GM19023 (cell line): ENCODE data around the gene SIK2.
"Not testable (repeated sequence)": the region's sequence is repeated elsewhere in the genome, so short reads cannot be mapped to it uniquely, and the experiment has no call there.

Source experiments
- ATAC-seq: cut with Tn5 transposase; IDR thresholded peaks from one replicate; pipeline ENCODE4 v1.9.1; 2021; ENCODE audit warnings: mild to moderate bottlenecking, moderate library complexity; ENCODE audit not compliant: unreplicated experiment

The SIK2 gene

DNA sequence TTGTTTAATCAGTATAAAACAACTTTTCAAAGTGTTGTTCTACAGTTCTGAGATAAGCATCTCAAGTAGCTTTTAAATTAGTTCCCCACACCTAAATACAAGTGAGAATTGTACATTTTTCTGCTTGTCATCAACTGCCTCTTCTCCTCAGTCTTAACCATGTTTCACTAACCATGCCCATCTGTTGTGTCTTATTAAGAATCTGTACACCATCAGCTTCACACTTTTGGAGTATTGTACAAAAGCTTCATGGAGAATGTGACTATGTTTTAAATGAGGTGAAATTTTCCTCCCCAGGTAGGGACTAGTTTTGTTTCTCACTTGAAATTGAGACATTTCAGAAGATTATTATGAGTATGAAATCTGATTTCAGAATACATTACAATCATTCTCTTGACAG lies 52.4 kb downstream of the SIK2 start:
- ATAC-seq, result no peak

DNA sequence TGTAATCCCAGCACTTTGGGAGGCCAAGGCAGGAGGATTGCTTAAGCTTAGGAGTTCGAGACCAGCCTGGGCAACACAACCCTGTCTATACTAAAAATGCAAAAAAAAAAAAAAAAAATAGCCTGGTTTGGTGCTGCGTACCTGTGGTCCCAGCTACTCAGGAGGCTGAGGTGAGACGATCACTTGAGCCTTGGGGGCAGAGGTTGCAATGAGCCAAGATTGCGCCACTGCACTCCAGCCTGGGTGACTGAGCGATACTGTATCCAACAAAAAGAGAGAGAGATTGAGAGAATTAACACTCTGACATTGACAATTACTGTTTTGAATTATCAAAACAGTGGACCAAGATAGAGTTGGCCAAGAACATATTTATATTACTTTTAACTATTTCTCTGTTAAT lies 53.7 kb downstream of the SIK2 start:
- no peak for ATAC-seq

DNA sequence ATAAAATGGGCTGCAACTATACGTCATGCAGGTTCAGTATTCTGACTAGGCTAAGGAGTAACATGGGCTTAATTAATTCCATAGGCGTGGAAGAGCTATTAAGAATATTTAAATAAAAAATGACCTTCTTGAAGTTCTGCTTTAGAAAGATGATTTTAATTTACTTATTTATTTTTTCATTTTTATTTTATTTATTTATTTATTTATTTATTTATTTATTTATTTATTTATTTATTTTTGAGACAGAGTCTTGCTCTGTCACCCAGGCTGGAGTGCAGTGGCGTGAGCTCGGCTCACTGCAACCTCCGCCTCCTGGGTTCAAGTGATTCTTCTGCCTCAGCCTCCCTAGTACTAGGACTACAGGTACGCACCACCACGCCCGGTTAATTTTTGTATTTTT lies 55.7 kb downstream of the SIK2 start:
- not testable (repeated sequence) for ATAC-seq

DNA sequence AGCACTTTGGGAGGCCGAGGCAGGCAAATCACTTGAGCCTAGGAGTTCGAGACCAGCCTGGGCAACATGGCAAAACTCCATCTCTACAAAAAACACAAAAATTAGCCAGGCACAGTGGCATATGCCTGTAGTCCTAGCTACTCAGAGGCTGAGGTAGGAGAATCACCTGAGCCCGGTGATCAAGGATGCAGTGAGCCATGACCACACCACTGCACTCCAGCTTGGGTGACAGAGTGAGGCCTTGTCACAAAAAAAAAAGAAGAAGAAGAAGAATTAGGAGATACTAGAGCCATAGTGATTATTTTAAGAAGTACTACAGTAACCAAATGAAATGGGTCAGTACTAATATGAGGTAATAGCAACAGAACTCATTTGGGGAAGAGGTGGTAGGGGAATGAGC lies 56.2 kb downstream of the SIK2 start:
- not testable (repeated sequence) for ATAC-seq

- ATAC-seq, result no peak
Measured at GRCh38 chr11:111659201-111660115, 57.2 kb downstream of the SIK2 start.

- no peak for ATAC-seq
Measured at GRCh38 chr11:111660822-111661221, 58.6 kb downstream of the SIK2 start.

DNA sequence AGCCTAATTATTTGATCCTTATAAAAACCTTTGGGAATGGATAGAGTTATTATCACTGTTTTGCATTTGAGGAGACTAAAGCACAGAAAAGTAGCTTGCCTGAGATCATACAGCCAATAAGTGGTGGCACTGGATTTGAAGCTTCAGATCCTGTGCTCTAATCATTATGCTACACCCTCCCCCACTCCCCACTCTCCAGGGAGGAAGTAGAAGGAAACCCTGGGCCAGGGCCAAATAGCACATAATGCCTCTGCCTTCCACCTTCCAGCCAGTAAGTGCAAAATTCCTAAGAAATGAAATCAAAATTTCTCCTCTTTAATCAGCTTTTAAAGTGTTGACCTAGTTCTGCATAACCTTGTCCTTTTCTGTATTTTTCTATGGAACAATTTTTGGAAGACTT lies 61.6 kb downstream of the SIK2 start:
- ATAC-seq, result no peak

DNA sequence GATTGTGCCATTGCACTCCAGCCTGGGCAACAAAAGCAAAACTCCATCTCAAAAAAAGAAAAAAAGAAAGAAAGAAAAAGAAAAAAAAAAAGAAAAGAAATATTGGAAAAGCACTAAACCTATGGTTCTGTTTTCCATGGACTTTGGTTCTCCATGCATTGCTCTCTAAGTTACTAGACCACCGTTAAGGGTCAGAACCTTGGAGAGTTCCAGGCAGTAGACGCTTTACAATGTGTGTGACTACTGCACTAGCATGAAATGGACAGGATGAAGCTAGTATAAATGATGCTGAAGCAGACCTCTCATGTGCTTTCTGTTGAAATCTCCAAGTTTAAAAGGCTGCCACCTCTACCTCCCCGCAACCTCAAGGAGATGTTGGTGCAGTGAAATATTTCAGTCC lies 63.5 kb downstream of the SIK2 start:
- ATAC-seq, result no peak

DNA sequence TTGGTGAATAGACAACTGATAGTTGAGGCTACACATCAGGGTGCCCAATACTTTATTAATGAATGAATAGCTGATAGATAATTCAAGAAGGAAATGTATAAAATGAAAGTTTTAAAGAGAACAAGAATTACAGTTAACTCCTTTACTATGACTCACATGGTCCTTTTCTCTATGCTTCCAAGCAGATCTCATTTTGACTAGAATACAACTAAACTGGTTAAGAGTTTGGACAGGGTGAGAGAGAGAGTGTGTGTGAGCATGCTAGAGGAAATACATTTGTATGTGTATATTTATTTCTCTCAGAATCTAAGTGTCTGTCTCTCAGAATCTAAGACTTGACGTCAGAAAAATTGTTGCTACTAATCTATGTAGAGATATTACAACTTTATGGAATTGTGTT lies 66.7 kb downstream of the SIK2 start:
- ATAC-seq, result no peak

GRCh38 chr11:111671383-111671782 lies 69.1 kb downstream of the SIK2 start:
- no peak for ATAC-seq

GRCh38 chr11:111672949-111673348 lies 70.7 kb downstream of the SIK2 start:
- no peak for ATAC-seq

- no peak for ATAC-seq
Measured at GRCh38 chr11:111674941-111675340, 72.7 kb downstream of the SIK2 start.

DNA sequence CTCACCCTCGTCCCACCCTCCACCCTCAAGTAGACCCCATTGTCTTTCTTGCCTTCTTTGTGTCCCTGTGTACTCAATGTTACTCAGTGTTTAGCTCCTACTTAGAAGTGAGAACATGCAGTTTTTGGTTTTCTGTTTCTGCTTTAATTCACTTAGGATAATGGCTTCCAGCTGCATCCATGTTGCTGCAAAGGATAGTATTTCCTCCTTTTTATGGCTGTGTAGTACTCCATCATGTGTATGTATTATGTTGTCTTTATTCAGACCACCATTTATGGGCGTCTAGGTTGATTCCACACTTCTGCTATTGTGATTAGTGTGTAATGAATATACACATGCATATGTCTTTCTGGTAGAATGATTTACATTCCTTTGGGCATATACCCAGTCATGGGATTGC lies 73.6 kb downstream of the SIK2 start:
- no peak for ATAC-seq

GRCh38 chr11:111676878-111677585 lies 74.8 kb downstream of the SIK2 start:
- ATAC-seq, result no peak

GRCh38 chr11:111680486-111681175 lies 78.4 kb downstream of the SIK2 start:
- ATAC-seq, result no peak

- ATAC-seq, result no peak
Measured at GRCh38 chr11:111683806-111684205, 81.6 kb downstream of the SIK2 start.

DNA sequence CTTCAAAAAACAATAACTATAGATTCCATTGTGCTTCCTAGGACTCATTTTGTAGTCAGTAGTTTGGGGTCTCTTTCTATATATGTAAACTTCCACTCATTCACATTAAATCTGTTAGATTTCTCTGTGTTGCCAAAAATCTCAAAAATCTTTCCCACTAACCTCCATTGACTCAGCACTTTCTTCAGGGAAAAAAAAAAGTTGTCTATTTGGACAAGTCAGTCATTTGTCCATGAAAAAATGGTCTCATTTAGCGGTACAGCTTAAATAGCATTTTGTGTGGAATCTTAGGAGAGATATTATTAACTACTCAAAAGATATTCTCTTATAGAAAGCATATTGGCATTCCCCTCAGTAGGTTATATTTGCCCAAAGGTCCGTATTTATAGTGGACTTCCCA lies 82.0 kb downstream of the SIK2 start:
- ATAC-seq, result no peak

- no peak for ATAC-seq
Measured at GRCh38 chr11:111688013-111688412, 85.8 kb downstream of the SIK2 start.

DNA sequence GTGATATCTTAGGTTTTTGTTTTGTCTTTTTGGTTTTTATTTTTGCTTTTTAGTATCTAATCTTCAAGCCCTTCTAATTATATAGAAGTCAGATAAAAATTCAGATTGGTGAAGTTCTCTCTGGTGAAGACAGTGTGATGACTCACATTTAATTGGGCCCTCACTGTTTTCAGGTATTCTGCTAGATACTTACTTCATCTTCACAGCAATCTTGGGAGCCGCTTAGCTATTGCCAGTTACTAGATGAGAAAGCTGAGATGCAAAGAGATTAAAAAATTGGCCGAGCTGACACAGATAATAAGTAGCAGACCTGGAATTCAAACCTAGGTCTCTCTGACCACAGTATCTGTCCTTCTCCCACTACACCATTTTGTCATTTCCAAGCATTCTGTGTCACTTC lies 88.9 kb downstream of the SIK2 start:
- no peak for ATAC-seq

DNA sequence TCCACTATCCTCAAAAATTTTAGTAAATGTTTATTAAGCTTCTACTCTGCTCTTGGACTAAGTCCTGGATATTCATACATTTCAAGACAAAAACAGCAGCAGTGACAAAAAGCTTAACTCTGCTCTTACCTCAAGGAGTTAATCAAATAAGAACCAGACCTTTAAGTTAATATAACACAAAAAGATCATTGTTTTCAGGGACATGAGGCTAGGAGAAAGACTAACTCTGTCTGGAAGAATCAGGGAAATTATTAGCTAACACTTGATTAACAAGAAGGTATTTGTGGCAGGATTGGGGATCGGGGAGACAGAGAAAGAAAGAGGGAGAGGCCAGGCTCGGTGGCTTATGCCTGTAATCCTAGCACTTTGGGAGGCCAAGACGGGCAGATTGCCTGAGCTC lies 89.5 kb downstream of the SIK2 start:
- no peak for ATAC-seq

DNA sequence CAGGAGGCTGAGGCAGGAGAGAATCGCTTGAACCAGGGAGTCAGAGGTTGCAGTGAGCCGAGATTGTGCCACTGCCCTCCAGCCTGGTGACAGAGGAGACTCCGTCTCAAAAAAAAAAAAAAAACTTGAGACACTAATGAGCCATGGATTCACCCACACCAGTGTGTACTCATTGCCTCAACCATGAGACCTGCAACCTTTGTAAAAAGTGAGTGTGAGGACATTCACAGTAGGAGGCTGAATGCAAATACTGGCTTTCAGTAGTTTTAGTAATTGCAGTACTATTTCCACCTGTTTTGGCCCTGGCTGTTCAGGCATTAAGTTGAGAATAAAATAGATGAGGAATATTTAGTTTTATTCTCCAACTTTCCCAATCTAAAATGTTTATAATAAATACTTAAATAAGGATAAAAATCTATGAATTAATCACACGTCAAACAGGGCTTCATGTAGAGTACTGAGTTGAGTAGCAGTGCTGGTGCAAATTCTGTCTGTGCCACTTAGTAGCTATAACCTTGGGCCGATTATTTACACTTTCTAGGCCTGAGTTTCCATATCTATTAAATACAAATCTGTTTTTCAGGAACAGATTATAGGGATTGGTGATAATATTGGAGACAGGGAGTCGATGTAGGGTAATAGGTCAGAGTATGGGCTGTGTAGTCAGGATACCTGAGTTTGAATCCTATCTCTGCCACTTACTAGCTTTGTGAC lies 91.1 kb downstream of the SIK2 start:
- ATAC-seq, result no peak
